GM10248 (cell line): ENCODE data around the gene SSR1.

ENCODE experiments used
- CTCF ChIA-PET: fragments of 300-600 bp; sonication (Branson Sonifier 250); formaldehyde crosslinking; extraction: SDS; loops from one replicate; lab custom pipeline; 2021; ENCODE audit warnings: antibody characterized with exemption; lab: Yijun Ruan, JAX
- POLR2A ChIA-PET: fragments of 350-650 bp; sonication (Branson Sonifier 250); formaldehyde crosslinking; extraction: SDS; loops from one replicate; lab custom pipeline; 2020; ENCODE audit warnings: antibody characterized with exemption; lab: Yijun Ruan, JAX
- DNase-seq: peaks from one replicate; pipeline ENCODE4 v3.0.0; 2012; ENCODE audit errors: extremely low spot score
- TF ChIP-seq, protein P1 (sequence below): IDR thresholded peaks from 2 replicates; pipeline ENCODE4 v1.5.1; 2012; ENCODE audit warnings: mild to moderate bottlenecking, low read depth; ENCODE audit errors: extremely low read depth, missing control alignments, control extremely low read depth

The SSR1 gene

DNA sequence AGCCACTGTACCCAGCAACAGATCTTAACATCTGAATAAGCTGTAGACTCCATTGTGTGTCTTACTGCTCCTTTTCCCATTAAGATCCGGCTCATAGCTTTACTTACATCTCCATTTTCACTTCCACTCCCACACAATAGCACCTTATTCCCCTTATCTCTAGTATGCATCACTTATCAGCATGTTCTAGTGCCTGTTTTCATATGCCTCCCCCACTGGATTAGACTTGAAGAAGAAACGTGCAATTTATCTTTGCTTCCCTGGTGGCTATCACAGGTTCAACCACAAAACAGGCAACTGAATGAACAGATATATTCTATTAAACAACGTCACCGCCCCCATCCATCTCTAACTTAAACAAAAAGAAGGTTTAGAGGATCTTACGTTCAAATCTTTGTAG, 12.1 kb downstream of the SSR1 start:
- no peak for DNase-seq
- POLR2A ChIA-PET, result no interaction called here
- CTCF ChIA-PET, result interaction anchor here (2.1 to 3.3 kb wide), 3 partner anchors 9 to 25 kb away, joined by 4 to 17 read pairs (median 7); no protein-coding TSS in a partner anchor
- TF ChIP-seq, protein P1, sequence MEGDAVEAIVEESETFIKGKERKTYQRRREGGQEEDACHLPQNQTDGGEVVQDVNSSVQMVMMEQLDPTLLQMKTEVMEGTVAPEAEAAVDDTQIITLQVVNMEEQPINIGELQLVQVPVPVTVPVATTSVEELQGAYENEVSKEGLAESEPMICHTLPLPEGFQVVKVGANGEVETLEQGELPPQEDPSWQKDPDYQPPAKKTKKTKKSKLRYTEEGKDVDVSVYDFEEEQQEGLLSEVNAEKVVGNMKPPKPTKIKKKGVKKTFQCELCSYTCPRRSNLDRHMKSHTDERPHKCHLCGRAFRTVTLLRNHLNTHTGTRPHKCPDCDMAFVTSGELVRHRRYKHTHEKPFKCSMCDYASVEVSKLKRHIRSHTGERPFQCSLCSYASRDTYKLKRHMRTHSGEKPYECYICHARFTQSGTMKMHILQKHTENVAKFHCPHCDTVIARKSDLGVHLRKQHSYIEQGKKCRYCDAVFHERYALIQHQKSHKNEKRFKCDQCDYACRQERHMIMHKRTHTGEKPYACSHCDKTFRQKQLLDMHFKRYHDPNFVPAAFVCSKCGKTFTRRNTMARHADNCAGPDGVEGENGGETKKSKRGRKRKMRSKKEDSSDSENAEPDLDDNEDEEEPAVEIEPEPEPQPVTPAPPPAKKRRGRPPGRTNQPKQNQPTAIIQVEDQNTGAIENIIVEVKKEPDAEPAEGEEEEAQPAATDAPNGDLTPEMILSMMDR, result no peak

DNA sequence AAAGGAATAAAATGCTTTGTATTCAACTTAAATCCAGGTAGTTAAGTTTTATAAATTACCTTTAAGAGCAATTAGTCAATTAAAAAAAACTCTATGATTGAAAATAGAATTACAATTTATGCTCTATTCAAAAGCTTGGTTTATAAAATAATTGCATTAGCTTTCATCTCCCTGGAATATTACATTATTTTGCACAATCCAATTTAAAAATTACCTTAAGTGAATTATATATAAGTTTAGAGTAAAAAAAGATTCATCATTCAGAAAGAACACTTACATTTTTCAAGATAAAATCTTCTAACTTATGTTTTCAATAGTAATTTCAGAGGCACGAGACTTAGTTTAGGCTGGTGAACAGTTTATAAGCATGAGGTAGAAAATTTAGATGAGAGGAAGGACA, 14.9 kb downstream of the SSR1 start:
- ChIA-PET POLR2A (interaction anchor here (1.1 kb wide), 1 partner anchor 20 kb away, joined by 3 read pairs; no protein-coding TSS in a partner anchor), CTCF (interaction anchor here (1.7 kb wide), 1 partner anchor 55 kb away, joined by 3 read pairs; no protein-coding TSS in a partner anchor)
- TF ChIP-seq, protein P1, result no peak
- no peak for DNase-seq

DNA sequence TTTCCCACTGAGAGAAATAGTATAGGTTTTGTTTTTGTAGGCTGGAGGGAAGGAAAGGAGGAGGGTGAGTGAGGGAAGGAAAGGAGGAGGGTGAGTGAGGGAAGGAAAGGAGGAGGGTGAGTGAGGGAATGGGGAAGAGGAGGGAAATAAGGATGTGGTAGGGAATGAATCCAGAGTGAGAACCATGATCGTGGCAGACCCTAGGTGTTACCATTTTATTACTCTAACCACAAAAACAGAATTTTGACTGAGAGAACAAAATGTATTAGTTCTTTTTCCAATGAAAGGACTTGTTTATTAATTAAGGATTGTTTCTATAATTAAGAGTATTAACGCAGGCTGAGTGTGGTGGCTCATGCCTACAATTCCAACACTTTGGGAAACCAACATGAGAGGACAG, 16.4 kb downstream of the SSR1 start:
- ChIA-PET POLR2A (no interaction called here), CTCF (interaction anchor here (1.4 to 2.2 kb wide), 2 partner anchors 10 to 29 kb away, joined by 3 to 6 read pairs; no protein-coding TSS in a partner anchor)
- TF ChIP-seq, protein P1, result no peak
- DNase-seq, result no peak

GRCh38 chr6:7295916-7296315, 17.1 kb downstream of the SSR1 start:
- POLR2A ChIA-PET, result no interaction called here
- DNase-seq, result no peak
- TF ChIP-seq, protein P1, result no peak
- CTCF ChIA-PET, result interaction anchor here (1.4 to 2.2 kb wide), 2 partner anchors 10 to 29 kb away, joined by 3 to 6 read pairs; no protein-coding TSS in a partner anchor

DNA sequence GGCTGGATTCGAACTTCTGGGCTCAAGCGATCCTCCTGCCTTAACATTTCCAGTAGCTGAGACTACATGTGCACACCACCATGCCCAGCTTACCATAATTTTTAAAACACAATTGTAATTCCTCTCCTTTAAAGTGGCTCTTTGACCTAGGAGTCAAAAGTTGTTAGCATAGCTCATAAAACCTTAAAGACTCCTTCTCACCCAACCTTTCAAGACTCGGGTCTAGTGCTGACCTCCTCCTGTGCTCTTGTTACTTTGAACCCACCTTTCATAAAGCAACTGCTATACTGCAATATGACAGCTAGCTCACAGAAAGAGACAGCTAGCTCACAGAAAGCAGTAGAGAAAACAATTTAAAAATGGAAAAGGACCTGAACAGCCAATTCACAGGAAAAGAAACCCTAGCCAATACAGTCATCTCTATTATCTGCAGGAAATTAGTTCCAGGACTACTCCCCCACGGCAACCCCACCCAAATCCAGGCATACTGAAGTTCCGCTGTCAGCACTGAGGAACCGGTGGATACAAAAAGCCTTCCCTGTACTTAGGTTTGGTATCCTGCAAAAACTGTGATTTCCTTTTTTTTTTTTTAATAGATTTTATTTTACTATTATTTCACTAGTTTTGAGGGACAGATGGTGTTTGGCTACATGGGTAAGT, 20.3 kb downstream of the SSR1 start:
- TF ChIP-seq, protein P1, result no peak
- CTCF ChIA-PET, result interaction anchor here (1.2 to 10.7 kb wide), 5 partner anchors 9 to 17 kb away, joined by 4 to 73 read pairs (median 7); no protein-coding TSS in a partner anchor
- POLR2A ChIA-PET, result interaction anchor here (1.3 kb wide), 1 partner anchor 25 kb away, joined by 3 read pairs; no protein-coding TSS in a partner anchor
- DNase-seq, result no peak

- ChIA-PET CTCF (interaction anchor here (1.1 to 10.7 kb wide), 2 partner anchors 9 to 14 kb away, joined by 5 to 73 read pairs; no protein-coding TSS in a partner anchor), POLR2A (no interaction called here)
- TF ChIP-seq, protein P1, result no peak
- no peak for DNase-seq
These were observed 22.9 kb downstream of the SSR1 start for GRCh38 chr6:7290079-7290478.
